Gastrocnemius medialis (tissue), 4 donors: Measurements from ENCODE around the gene PPARA. TPM values are rescaled to one million over a fixed set of nuclear protein-coding genes. Genes with fewer than 3 reads are reported as not detected.

ENCODE experiments used
- ATAC-seq, 2 donors: fragments of 150-250 bp; one replicate each; pipeline ENCODE4 v1.9.1; 2016
- DNase-seq, 2 donors: peaks; one replicate each; pipeline ENCODE4 v3.0.0-alpha.2; 2019
- H3K27ac ChIP-seq, 4 donors: fragments of 200-600 bp; sonication (generic); 1 replicate in 1 of 4; 2 replicates in 3 of 4; pipeline ENCODE4 v1.5.1; 2016 to 2018; ENCODE audit warnings: mild to moderate bottlenecking in 2 of 4, moderate library complexity in 1 of 4
- H3K27me3 ChIP-seq, 3 donors: fragments of 200-600 bp; sonication (generic) in 2 of 3; 1 replicate in 1 of 3; 2 replicates in 2 of 3; pipeline versions ENCODE4 v1.5.1 to v1.6.0; 2016 to 2019; ENCODE audit warnings: mild to moderate bottlenecking in 1 of 3, moderate library complexity in 1 of 3
- H3K36me3 ChIP-seq, 2 donors: fragments of 200-600 bp; sonication (generic) in 1 of 2; one replicate each; pipeline ENCODE4 v1.5.1; 2017 to 2018
- H3K4me1 ChIP-seq, 2 donors: fragments of 200-600 bp; sonication (generic) in 1 of 2; one replicate each; pipeline ENCODE4 v1.5.1; 2016 to 2017; ENCODE audit warnings: mild to moderate bottlenecking in 2 of 2
- H3K4me3 ChIP-seq, 4 donors: fragments of 200-600 bp; sonication (generic) in 3 of 4; 1 replicate in 1 of 4; 2 replicates in 3 of 4; pipeline ENCODE4 v1.5.1; 2016 to 2019; ENCODE audit warnings: mild to moderate bottlenecking in 2 of 4
- H3K9me3 ChIP-seq, 3 donors: fragments of 200-600 bp; sonication (generic) in 2 of 3; 1 replicate in 1 of 3; 2 replicates in 2 of 3; pipeline ENCODE4 v1.5.1; 2016 to 2019
- POLR2A ChIP-seq, 2 donors: fragments of 450-650 bp; IDR thresholded peaks; one replicate each; pipeline ENCODE4 v1.6.1; 2017; ENCODE audit warnings: antibody characterized with exemption in 2 of 2, mild to moderate bottlenecking in 2 of 2, moderate library complexity in 2 of 2
- in situ Hi-C, 4 donors: fragments of 200-750 bp; cut with MboI; loops; one replicate each; pipeline versions ENCODE4 v1.15.0 to v1.8.0; 2017; ENCODE audit warnings: low sequenced_read_pairs in 4 of 4
- intact Hi-C: fragments of 100-400 bp; cut with DNase I; formaldehyde crosslinking; loops from one replicate; pipeline ENCODE4 v1.15.1; 2023; ENCODE audit warnings: low total_unique reads
- total RNA-seq, 4 donors: library from RNA; depleted of rRNA; stranded (reverse); fragments of >200 nt; gene quantifications; one replicate each; pipeline versions ENCODE4 v1.1.0 to v1.2.3, GENCODE V29; 2016
- TF ChIP-seq, protein P1 (sequence below), 5 experiments: fragments of 450-650 bp in 3 of 5; fragments of 200-600 bp in 2 of 5; sonication (generic) in 2 of 5; IDR thresholded peaks in 4 of 5; conservative IDR thresholded peaks in 1 of 5; 1 replicate in 4 of 5; 2 replicates in 1 of 5; pipeline ENCODE4 v1.5.1; 2016 to 2019; ENCODE audit warnings: antibody characterized with exemption in 5 of 5, mild to moderate bottlenecking in 3 of 5, moderate library complexity in 3 of 5

The PPARA gene
- total RNA-seq, 4 donors from 2014 or later, result 29.6 to 74.8 (median 57.9) TPM

DNA sequence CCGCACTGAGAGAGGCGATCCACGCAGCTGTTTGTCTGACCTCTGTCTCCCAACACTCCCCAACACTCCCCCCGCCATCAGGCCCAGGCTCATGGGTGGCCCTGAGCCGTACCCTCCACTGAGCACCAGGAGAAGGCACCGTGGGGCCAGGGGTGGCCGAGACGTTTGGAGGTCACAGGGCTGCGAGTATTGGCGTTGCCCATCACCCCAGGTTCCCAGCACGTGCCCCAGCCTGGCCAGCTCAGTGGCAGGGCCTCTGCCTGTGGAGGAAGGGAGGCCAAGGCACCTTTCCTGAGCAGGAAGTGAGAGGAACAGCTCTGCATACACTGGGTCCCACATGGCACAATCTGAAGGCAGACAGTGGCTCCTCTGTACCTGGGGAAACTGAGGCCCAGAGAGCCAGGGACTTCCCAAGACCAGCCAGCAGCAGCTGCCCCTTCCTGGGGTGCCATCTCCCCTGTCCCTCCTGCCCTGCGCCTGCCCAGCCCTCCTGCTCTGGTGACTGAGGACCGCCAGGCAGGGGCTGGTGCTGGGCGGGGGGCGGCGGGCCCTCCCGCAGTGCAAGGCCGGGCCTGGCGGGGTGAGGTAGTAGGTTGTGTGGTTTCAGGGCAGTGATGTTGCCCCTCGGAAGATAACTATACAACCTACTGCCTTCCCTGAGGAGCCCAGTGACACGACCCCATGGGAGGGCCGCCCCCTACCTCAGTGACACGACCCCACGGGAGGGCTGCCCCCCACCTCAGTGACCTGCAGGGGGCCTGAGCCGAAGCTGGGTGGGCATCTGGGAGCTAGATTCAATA, 37.0 kb upstream of the PPARA start:
- ATAC-seq (no peak), DNase-seq (peak in 1 of 2 donors; percentile 43)
- intact Hi-C loops, result no loop called here
- H3K27me3 ChIP-seq, result no peaks in the 10 kb centered on the region
- peak overlapping the region; percentile 84 to 98 (median 92) for H3K27ac ChIP-seq
- peaks cover 63 to 73% of the 10 kb centered on the region in 2 donors for H3K4me1 ChIP-seq
- no peak overlapping the region for H3K4me3 ChIP-seq
- no peak for TF ChIP-seq POLR2A (IDR thresholded peaks at IDR 0.05)
- TF ChIP-seq, protein P1, sequence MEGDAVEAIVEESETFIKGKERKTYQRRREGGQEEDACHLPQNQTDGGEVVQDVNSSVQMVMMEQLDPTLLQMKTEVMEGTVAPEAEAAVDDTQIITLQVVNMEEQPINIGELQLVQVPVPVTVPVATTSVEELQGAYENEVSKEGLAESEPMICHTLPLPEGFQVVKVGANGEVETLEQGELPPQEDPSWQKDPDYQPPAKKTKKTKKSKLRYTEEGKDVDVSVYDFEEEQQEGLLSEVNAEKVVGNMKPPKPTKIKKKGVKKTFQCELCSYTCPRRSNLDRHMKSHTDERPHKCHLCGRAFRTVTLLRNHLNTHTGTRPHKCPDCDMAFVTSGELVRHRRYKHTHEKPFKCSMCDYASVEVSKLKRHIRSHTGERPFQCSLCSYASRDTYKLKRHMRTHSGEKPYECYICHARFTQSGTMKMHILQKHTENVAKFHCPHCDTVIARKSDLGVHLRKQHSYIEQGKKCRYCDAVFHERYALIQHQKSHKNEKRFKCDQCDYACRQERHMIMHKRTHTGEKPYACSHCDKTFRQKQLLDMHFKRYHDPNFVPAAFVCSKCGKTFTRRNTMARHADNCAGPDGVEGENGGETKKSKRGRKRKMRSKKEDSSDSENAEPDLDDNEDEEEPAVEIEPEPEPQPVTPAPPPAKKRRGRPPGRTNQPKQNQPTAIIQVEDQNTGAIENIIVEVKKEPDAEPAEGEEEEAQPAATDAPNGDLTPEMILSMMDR (IDR thresholded peaks at IDR 0.05 in 4 of 5, conservative IDR thresholded peaks at IDR 0.05 in 1 of 5), result no peak
- no peaks in the 10 kb centered on the region for H3K9me3 ChIP-seq
- peaks cover 0 to 13% of the 10 kb centered on the region in 2 donors for H3K36me3 ChIP-seq
- in situ Hi-C loops, result loop anchor here in 1 of 4 donors (10.0 kb wide), 1 partner anchor 99 kb away; no protein-coding TSS in a partner anchor

DNA sequence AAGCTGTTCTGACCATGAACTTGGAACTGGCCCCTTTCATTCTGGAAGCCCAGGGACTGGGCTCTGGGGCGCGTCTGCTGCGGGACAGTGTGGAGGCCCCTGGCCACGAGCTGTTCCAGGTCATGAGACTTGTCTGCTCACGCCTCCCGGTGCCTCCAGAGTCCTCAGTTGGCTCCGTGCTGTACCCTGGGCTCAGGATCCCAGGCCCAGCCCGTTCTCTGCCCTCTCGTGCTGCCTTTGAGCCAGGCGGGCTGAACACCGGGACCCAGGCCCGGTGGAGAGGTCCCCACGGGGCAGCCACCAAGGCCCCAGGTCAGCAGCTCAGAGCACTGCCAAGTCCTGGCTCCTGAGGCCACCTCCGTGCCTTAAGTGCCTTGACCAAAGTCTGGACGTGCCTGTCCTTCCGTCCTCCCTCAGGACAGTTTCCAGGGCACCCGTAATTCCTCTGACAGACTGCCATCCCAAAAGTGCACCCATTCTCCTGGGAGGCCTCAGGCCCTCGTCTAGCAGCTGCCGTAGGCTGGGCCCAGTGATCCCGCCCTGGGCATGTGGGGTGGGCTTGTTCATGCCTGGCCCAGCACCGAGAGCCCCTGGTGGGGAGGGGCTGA, 36.3 kb upstream of the PPARA start:
- no peak for TF ChIP-seq POLR2A (IDR thresholded peaks at IDR 0.05)
- TF ChIP-seq, protein P1 (IDR thresholded peaks at IDR 0.05 in 4 of 5, conservative IDR thresholded peaks at IDR 0.05 in 1 of 5), result no peak
- Histone ChIP-seq H3K27me3 (no peaks in the 10 kb centered on the region), H3K4me1 (peaks cover 56 to 66% of the 10 kb centered on the region in 2 donors), H3K9me3 (no peaks in the 10 kb centered on the region), H3K27ac (peak overlapping the region; percentile 84 to 98 (median 92)), H3K36me3 (peaks cover 0 to 13% of the 10 kb centered on the region in 2 donors), H3K4me3 (no peak overlapping the region)
- ATAC-seq (peak; percentile 49 to 55), DNase-seq (peak; percentile 73 to 83)
- in situ Hi-C loops, result loop anchor here in 1 of 4 donors (10.0 kb wide), 1 partner anchor 99 kb away; no protein-coding TSS in a partner anchor
- intact Hi-C loops, result no loop called here

DNA sequence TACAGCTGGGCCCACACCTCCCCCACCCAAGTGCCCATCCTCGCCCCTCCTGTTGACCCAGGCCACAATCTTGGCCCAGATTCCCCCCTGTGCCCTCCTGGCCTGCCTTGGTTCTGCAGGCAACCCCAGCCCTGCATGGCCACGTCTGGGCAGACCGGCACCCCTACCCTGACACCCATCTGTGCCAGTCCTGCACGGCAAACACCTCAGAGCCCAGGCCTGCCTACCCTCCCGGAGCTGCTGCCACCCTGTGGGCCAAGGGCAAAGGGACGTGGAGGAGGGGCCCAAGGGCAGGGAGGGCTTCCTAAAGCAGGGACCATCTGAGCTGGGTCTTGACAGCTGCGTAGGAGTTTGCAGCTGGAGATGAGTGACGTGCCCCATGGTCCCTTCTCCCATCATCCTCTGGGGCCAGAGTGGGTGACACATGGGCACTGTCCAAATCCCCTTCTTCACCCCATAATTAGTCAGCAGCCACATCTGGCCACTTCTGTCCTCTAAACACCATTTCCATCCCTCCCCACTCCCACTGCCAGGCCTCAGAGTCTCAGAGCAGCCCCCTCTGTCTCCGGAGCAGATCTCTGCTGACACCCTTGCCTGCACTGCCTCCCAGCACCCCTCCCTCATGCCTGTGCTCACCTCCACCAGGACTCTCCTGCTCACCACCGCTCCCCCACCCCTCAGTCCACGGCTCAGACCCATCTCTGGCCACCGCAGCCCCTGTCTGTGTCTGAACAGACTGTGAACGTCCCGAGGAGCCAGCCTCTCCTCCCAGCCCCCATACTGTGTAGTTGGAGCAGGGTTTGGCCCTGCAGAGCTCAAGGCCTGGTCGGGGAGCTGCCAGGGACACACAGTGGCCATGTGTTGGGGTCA, 35.6 kb upstream of the PPARA start:
- TF ChIP-seq, protein P1 (IDR thresholded peaks at IDR 0.05 in 4 of 5, conservative IDR thresholded peaks at IDR 0.05 in 1 of 5), result peak in 1 of 5 experiments; percentile 14
- TF ChIP-seq POLR2A (IDR thresholded peaks at IDR 0.05), result no peak
- in situ Hi-C loops (loop anchor here (5.0 to 10.0 kb wide), 3 partner anchors 97 to 107 kb away; no protein-coding TSS in a partner anchor), intact Hi-C loops (no loop called here)
- Histone ChIP-seq H3K27ac (peak overlapping the region; percentile 84 to 98 (median 92)), H3K4me3 (no peak overlapping the region), H3K36me3 (peaks cover 0 to 13% of the 10 kb centered on the region in 2 donors), H3K4me1 (peaks cover 49 to 60% of the 10 kb centered on the region in 2 donors), H3K9me3 (no peaks in the 10 kb centered on the region), H3K27me3 (no peaks in the 10 kb centered on the region)
- no peak for ATAC-seq
- peak in 1 of 2 donors; percentile 47 for DNase-seq

DNA sequence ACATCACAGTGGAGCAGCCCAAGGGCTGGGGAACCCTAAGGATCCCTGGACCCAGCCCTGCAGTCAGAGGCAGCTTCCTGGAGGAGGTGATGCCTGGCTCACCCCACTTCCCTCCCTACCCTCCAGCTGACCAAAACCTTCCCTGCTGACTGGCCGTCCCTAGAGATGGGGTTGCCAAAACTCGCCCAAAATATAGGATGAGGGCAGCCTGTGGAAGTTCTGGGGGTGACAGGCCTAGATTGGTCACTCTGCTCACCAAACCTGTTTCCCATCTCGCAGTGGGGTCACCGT, 35.0 kb upstream of the PPARA start:
- DNase-seq (no peak), ATAC-seq (no peak)
- Histone ChIP-seq H3K4me3 (no peak overlapping the region), H3K4me1 (peaks cover 43 to 54% of the 10 kb centered on the region in 2 donors), H3K27me3 (no peaks in the 10 kb centered on the region), H3K36me3 (peaks cover 0 to 8% of the 10 kb centered on the region in 2 donors), H3K27ac (peak overlapping the region; percentile 84 to 98 (median 92)), H3K9me3 (no peaks in the 10 kb centered on the region)
- intact Hi-C loops, result no loop called here
- TF ChIP-seq POLR2A (IDR thresholded peaks at IDR 0.05), result no peak
- TF ChIP-seq, protein P1 (IDR thresholded peaks at IDR 0.05 in 4 of 5, conservative IDR thresholded peaks at IDR 0.05 in 1 of 5), result no peak
- in situ Hi-C loops, result loop anchor here (5.0 to 10.0 kb wide), 3 partner anchors 98 to 108 kb away; no protein-coding TSS in a partner anchor
